ENCODE results near the gene BANP.
A peak's percentile ranks its signal among the peaks of the same experiment; 100 is the strongest.
"Not testable (repeated sequence)": the region's sequence is repeated elsewhere in the genome, so short reads cannot be mapped to it uniquely, and the experiment has no call there.

The BANP gene

DNA sequence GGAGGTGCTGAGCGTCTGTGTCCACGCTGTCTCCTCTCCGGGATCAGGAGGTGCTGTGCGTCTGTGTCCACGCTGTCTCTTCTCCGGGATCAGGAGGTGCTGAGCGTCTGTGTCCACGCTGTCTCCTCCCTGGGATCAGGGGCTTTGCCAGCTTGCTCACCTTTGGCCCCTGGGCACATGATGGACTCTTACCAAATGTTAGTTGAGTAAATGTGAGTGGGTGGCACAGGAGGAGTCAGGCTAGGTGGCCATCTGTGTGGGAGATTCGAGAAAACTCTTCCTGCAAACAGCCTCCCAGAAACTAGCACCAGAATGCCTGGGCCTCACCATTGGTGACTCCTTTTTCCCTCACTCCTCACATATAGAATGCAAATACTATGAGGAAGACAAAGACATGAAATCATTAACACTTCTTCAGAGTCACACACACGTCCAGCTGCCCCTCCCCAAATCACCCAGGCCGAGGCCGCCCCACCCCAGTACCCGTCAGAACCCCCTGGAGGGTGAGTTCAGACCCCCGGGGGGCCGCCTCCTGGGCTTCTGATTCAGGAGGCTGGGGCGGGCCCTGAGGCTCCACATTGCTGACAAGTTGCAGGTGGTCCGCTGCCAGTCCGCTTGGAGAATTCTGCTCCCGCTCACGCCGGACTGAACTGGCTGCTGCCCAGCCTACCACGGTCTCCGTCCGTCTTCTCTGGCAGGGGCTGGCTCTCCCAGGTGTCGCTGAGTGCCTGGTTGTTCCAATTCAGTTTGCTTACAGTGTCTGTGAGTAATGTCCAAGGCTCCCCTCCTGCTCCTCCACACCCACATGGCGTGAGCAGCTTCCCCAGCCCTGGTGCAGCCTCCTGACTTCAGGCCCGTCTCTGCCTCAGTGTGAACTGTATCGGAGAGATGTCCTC lies 158.7 kb downstream of the BANP start:
- H3K36me3 Mint-ChIP-seq, DNase-seq, H3K4me1 Mint-ChIP-seq, CTCF ChIA-PET, H3K9me3 Mint-ChIP-seq, H3K27ac Mint-ChIP-seq, H3K4me3 Mint-ChIP-seq: not testable (repeated sequence)
- peaks cover 12% of the 10 kb centered on the region for H3K27me3 Mint-ChIP-seq

DNA sequence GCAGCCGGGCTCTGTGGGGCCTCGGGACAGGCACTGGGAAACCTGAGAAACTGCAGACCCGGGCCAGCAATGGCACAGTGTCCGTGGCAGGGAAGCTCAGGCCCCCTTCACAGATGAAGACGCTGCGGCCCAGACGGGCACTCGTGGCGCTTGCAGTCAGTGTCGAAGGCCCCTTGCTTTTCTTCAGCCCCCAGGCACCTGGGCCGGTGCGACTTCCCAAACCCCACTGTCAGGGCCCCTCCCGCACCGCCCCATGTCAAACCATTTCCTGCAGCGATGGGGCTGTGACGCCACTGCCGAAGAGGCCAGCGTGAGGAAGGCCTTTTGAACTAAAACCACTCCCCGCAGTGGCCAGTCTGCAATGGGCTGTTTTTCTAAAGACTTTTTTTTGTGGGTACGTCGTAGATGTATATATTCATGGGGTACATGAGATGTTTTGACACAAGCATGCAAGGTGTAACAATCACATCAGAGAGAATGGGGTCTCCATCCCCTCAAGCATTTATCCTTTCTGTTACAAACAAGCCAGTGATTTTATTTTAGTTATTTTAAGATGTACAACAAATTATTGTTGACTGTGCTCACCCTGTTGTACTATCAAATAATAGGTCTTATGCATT lies 159.8 kb downstream of the BANP start:
- H3K27me3 Mint-ChIP-seq, result peaks cover 13% of the 10 kb centered on the region
- H3K9me3 Mint-ChIP-seq, CTCF ChIA-PET, H3K4me1 Mint-ChIP-seq, H3K36me3 Mint-ChIP-seq, H3K27ac Mint-ChIP-seq, H3K4me3 Mint-ChIP-seq: not testable (repeated sequence)
- DNase-seq, result peak; percentile 35

DNA sequence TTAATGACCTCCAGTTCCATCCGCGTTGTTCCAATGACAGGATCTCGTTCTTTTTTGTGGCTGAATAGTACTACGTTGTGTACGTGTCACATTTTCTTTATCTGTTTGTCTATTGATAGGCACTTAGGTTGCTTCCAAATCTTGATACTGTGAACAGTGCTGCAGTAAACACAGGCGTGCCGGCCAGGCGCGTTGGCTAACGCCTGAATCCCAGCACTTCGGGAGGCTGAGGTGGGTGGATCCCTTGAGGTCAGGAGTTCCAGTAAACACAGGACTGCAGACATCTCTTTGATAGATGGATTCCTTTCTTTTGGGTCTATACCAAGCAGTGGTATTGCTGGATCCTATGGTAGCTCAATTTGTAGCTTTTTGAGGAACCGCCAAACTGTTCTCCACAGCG lies 160.7 kb downstream of the BANP start:
- H3K4me3 Mint-ChIP-seq, result not testable (repeated sequence)

DNA sequence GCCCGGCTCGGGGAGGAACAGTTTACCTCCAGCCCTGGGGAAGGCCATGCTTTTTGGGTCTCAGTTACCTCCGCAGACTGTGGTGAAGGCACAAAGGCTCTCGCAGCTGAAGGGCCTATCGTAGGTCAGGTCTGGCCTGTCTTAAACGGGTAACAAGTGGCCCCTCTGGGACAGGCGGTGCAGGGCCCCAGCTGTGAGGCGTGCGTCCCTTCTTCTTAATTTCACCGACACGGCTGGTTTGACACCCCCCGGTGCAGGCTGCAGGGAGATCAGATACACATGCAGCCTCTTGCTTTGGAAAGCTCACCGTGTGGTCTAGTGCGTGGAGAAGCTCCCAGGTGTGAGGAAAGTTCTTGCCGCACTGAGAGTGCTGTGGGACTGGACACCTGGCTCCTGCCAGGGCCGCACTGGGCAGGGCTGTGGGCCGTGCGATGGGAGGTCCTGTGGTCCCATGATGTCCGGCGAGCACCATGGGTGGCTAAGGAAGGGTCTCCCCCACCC lies 162.4 kb downstream of the BANP start:
- no peak for DNase-seq
- CTCF ChIA-PET, result no interaction called here
- Mint-ChIP-seq H3K4me1 (peaks cover 6% of the 10 kb centered on the region), H3K4me3 (no peak overlapping the region), H3K27ac (no peak overlapping the region), H3K27me3 (peaks cover 13% of the 10 kb centered on the region), H3K36me3 (no peaks in the 10 kb centered on the region), H3K9me3 (no peaks in the 10 kb centered on the region)

More for the DNA sequence above, 160.7 kb downstream of the BANP start:
- H3K27ac Mint-ChIP-seq, H3K36me3 Mint-ChIP-seq, H3K4me1 Mint-ChIP-seq, CTCF ChIA-PET, H3K9me3 Mint-ChIP-seq, DNase-seq: not testable (repeated sequence)
- peaks cover 13% of the 10 kb centered on the region for H3K27me3 Mint-ChIP-seq

DNA sequence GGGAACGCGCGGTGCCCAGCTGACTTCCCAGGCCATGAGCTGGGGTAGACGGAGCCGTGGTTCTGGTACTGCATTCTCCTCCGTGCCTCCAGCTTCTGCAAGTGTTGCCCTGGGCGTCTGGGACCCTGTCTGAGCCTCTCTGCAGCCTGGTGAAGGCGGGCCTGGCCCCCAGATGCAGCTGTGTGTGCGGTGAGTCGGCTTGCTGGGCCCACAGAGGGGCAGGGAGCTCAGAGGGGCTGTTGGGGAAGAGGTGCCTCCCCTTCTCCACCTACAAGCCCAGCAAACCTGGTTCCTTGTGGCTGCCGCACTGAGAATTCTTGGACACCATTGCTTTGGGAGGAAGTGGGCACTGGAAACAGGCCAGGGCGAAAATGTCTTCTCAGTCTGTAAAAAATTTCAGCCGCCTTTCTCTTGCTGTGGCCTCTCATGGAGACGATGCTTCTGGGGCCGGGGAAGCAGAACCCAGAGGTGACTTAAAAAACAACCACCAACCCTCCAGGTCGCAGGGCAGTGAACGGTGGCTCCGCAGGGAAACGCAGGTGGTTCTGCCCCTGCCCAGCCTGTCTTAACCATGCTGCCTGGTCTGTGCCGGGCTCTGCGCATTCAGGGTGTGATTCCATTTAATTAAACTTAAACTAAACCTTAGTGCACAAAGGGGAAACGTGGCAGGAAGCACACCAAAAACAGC lies 163.5 kb downstream of the BANP start:
- H3K27me3 Mint-ChIP-seq, result peaks cover 13% of the 10 kb centered on the region
- H3K27ac Mint-ChIP-seq, H3K4me1 Mint-ChIP-seq, H3K4me3 Mint-ChIP-seq, DNase-seq, H3K36me3 Mint-ChIP-seq, H3K9me3 Mint-ChIP-seq, CTCF ChIA-PET: not testable (repeated sequence)

DNA sequence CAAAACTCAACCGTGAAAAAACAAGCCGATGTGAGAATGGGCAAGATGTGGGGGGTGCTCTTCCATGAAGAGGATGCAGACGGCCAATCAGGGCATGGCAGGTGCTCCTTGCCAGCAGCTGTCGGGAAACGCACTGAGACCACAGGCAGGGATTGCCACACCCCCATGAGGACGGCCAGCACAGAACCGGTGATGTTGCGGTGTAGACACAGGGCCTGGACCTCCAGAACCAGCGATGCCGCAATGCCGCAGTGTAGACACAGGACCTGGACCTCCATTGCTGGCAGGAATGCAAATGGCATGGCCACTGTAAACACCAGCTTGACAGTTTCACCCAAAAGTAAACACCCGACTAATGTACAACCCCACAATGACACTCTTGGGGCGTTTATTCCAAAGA lies 164.9 kb downstream of the BANP start:
- CTCF ChIA-PET, result no interaction called here
- no peak overlapping the region for H3K4me3 Mint-ChIP-seq
- peaks cover 13% of the 10 kb centered on the region for H3K27me3 Mint-ChIP-seq
- DNase-seq, result no peak
- peaks cover 3% of the 10 kb centered on the region for H3K4me1 Mint-ChIP-seq
- H3K36me3 Mint-ChIP-seq, result no peaks in the 10 kb centered on the region
- H3K27ac Mint-ChIP-seq, result no peak overlapping the region
- no peaks in the 10 kb centered on the region for H3K9me3 Mint-ChIP-seq

DNA sequence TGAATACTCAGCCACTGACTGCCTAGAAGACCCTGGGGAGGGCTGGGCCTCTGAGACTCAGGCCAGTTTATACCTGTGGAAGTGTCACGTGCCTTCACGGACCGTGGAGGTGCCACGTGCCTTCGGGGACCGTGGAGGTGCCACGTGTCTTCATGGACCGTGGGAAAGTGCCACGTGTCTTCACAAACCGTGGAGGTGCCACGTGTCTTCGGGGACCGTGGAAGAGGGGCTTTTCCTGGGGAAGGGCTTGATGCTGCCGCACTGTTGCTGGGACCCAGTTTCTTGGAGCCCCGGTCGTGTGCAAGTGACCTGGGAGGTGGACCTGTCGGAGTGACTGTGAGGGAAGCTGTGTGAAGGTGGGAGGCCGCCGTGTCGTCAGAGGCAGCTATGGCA lies 166.2 kb downstream of the BANP start:
- DNase-seq, result no peak
- H3K9me3 Mint-ChIP-seq, result peaks cover 4% of the 10 kb centered on the region
- no peaks in the 10 kb centered on the region for H3K4me1 Mint-ChIP-seq
- H3K27ac Mint-ChIP-seq, result no peak overlapping the region
- no peaks in the 10 kb centered on the region for H3K36me3 Mint-ChIP-seq
- H3K4me3 Mint-ChIP-seq, result no peak overlapping the region
- peaks cover 13% of the 10 kb centered on the region for H3K27me3 Mint-ChIP-seq
- CTCF ChIA-PET, result no interaction called here

DNA sequence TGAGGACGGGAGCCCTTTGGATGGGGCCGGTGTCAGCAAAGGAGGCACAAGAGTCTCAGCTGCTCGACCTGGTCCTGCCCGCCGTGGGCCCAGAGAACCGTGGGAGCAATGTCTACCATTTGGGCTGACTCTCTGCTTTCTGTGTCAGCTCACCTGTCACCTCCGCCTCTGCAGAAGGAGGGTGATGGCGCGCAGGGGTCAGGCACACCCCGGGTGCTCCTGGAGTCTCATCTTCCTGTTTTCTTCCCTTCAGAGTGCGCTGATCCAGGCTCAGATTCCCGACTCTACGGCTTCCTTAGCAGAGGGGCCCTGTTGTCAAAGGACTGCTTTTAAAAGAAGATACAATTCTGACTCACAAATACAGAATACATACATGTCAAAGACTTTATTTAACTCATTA lies 167.1 kb downstream of the BANP start:
- CTCF ChIA-PET, result no interaction called here
- Mint-ChIP-seq H3K4me3 (no peak overlapping the region), H3K4me1 (no peaks in the 10 kb centered on the region), H3K27ac (no peak overlapping the region), H3K9me3 (peaks cover 4% of the 10 kb centered on the region), H3K27me3 (peaks cover 11% of the 10 kb centered on the region), H3K36me3 (no peaks in the 10 kb centered on the region)
- no peak for DNase-seq

DNA sequence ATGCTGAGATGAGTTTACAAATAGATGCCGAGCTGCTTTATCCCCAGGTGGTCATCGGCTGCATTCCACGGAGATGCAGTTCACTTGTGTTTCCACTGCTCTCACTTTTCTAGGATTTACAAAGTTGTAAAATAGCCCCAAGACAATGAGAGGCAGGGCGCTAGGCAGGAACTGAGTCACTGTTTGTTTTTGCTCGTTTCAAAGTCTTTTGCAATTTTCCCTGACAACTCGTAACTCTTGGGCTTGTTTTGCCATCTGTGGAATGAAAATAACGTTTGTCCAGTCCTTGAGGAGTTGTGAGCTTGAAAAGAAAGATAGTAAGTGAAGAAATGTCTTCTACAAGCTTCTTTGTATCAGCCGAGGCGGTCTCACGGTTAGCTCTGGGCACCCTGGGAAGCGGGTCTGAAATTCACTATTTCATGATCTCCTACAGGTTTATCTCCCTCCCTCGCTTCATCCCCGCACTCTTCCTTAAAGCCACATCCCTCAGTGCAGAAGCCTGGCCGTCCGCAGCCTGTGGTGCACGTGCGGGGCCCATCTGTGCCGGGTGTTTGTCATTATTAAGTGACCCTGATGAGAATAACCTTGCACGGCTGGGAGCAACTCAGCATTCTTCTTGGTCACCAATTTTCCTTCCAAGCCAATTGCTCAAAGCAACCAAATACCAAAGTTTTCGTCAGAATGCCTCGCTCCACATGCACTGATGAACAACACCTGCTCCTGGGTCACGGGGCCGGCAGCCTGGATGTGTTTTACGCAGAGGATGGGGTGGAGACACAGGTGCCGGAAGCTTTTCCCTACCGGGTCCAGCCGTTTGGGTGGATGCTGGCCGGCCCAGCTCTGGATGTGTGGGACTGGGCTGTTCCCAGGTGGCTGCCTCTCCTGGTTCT lies 167.9 kb downstream of the BANP start:
- H3K27ac Mint-ChIP-seq, H3K27me3 Mint-ChIP-seq, CTCF ChIA-PET, DNase-seq, H3K4me3 Mint-ChIP-seq, H3K36me3 Mint-ChIP-seq, H3K4me1 Mint-ChIP-seq, H3K9me3 Mint-ChIP-seq: not testable (repeated sequence)

DNA sequence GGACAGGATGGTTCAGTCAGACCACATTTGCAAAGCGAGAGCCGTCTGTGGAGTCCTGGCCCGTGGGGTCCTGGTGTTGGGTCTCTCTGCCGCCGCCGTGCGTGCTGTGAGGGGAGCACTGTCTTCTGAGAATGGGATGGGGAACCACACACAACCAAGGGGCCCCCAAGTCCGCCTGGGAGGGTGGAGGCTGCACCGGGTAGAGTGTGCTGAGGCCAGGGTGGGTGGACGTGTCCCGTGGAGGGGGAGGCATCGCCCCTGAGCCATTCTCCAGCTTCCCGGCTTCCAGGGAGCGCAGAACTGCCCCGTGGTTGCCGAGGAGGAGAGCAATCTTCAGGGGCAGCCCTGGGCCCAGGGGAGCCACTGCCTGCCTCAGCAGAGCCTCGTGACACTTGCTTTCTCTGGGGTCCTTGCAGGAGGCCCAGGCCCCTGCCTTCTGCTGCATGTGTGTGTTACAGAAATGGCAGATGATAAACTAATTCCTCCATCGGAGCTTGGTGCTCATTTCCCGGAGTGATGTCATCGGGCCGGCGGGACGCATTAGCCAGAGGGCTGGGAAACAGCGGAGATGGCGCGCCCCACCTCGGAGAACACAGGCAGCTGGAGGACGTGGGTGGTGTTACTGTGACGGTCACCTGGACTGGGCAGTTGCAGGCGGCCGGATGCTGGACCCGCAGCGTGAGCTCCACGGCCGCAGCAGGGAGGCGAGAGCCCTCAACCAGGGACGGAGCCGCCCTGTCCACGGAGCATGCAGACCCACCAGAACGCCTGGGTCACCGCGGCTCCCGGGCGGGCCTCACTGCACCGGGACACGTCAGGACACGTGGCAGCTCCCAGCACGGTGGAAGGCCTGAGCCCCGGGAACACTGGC lies 168.9 kb downstream of the BANP start:
- not testable (repeated sequence) for H3K9me3 Mint-ChIP-seq, H3K36me3 Mint-ChIP-seq, H3K27ac Mint-ChIP-seq

DNA sequence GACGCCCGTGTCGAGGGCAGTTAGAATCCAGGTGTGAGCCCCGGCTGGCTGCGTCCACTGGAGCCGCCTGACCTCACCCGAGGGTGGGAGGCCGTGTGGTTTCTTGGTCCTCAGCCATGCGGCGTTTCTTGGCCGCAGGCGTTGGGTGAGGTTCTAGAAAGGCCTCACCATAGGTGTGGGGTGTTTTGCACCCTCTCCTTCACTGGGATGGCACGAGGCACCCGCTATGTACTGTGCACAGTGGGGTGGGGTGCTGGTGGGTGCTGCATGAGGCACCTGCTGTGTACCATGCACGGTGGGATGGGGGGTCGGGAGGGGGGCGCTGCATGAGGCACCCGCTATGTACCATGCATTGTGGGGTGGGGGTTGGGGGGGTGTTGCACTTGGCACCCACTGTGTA lies 169.6 kb downstream of the BANP start:
- H3K27me3 Mint-ChIP-seq, result no peaks in the 10 kb centered on the region
- no peak overlapping the region for H3K27ac Mint-ChIP-seq
- no peak for DNase-seq
- H3K36me3 Mint-ChIP-seq, result no peaks in the 10 kb centered on the region
- H3K9me3 Mint-ChIP-seq, result peaks cover 4% of the 10 kb centered on the region
- H3K4me1 Mint-ChIP-seq, result no peaks in the 10 kb centered on the region
- no peak overlapping the region for H3K4me3 Mint-ChIP-seq
- CTCF ChIA-PET, result interaction anchor here (0.7 kb wide), 1 partner anchor 76 kb away, joined by 3 read pairs; no protein-coding TSS in a partner anchor

More for the DNA sequence above, 168.9 kb downstream of the BANP start:
- DNase-seq, H3K4me1 Mint-ChIP-seq, H3K4me3 Mint-ChIP-seq, H3K27me3 Mint-ChIP-seq: not testable (repeated sequence)
- CTCF ChIA-PET, result interaction anchor here (0.7 kb wide), 1 partner anchor 77 kb away, joined by 3 read pairs; no protein-coding TSS in a partner anchor

DNA sequence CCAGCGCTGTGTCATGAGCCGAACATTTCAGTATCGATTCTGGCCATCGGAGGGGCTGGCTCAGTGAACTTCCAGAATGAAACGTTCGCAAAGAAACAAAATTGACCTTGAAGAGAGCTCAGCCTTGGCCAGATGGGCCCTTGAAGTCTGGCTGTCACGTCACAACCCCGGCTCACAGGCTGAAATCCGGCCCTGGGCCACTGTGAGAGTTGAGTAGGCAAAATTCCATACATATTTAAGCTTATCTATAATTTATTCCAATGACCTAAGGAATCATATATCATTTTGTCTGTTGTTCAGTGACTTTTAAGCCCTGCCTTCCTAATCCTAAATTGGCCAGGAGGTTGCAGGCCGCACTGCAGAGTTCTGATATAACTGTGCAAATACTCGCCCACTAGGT lies 170.2 kb downstream of the BANP start:
- H3K36me3 Mint-ChIP-seq, H3K4me3 Mint-ChIP-seq, DNase-seq, H3K4me1 Mint-ChIP-seq, H3K27me3 Mint-ChIP-seq, H3K27ac Mint-ChIP-seq, CTCF ChIA-PET, H3K9me3 Mint-ChIP-seq: not testable (repeated sequence)

DNA sequence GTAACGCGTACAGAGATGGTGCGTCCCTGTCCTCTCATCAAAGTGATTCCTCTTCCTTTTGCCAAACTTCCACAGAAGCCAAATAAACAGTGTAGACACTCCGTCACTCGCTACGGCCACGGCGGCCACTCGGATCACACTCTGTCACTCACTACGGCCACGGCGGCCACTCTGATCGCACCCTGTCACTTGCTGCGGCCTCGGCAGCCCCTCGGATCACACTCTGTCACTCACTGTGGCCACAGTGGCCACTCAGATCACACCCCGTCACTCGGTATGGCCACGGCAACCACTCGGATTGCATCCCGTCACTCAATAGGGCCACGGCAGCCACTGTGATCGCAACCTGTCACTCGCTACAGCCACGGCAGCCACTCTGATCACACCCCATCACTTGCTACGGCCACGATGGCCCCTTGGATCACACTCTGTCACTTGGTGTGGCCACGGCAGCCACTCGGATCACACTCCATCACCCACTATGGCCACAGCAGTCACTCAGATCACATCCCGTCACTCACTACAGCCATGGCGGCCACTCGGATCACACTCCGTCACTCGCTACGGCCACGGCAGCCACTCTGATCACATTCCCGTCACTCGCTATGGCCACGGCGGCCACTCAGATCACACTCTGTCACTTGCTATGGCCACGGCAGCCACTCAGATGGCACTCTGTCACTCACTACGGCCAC lies 170.8 kb downstream of the BANP start:
- Mint-ChIP-seq H3K27ac (no peak overlapping the region), H3K36me3 (no peaks in the 10 kb centered on the region), H3K27me3 (no peaks in the 10 kb centered on the region), H3K9me3 (peaks cover 4% of the 10 kb centered on the region), H3K4me3 (no peak overlapping the region), H3K4me1 (no peaks in the 10 kb centered on the region)
- no peak for DNase-seq
- CTCF ChIA-PET, result no interaction called here

Data from activated naive CD4-positive, alpha-beta T cell treated with anti-CD3 and anti-CD28 coated beads, Interleukin-2, amount 10 ng/mL, durations not matched to agents 7 days and 5 days (primary cell).